Endothelial cell of umbilical vein (primary cell): Measurements from ENCODE around the gene CD300LG. TPM values are rescaled to one million over a fixed set of nuclear protein-coding genes. Genes with fewer than 3 reads are reported as not detected.

ENCODE experiments used
- BruUV-seq: library from RNA; stranded (reverse); fragments of 400-500 nt; replicated peaks from 2 replicates; lab custom pipeline; 2021; lab: Mats Ljungman, UMichigan
- CTCF ChIA-PET: fragments of 300-600, 350-600 bp; sonication (Branson Sonifier 250); formaldehyde crosslinking; loops from one replicate; lab custom pipeline; 2021; ENCODE audit warnings: antibody characterized with exemption, inconsistent platforms; lab: Charles Lee
- POLR2A ChIA-PET: fragments of 300-600, 350-600 bp; sonication (Branson Sonifier 250); formaldehyde crosslinking; loops from one replicate; lab custom pipeline; 2021; ENCODE audit warnings: antibody characterized with exemption, inconsistent platforms; lab: Charles Lee
- DNase-seq: peaks from one replicate; pipeline ENCODE4 v3.0.0-alpha.2; 2011; ENCODE audit warnings: low read depth, low spot score
- FAIRE-seq: peaks from 2 replicates; lab custom pipeline; 2011; peaks lifted over from hg19 to GRCh38; lab: Jason Lieb, UNC
- H2AFZ ChIP-seq: 2 replicates; pipeline ENCODE4 v1.6.0; 2012; ENCODE audit warnings: low read depth, low read length, control low read depth, inconsistent platforms
- H3K27ac ChIP-seq: 2 replicates; pipeline ENCODE4 v1.5.1; 2011; ENCODE audit warnings: low read depth, mild to moderate bottlenecking, control low read depth, low read length, moderate library complexity; ENCODE audit not compliant: insufficient read depth
- H3K27me3 ChIP-seq, 2 experiments: 2 replicates each; pipeline versions ENCODE4 v1.6.0 to v1.6.1; 2011; ENCODE audit warnings: low read length in 2 of 2, mixed read lengths in 1 of 2; ENCODE audit not compliant: control insufficient read depth in 2 of 2, insufficient read depth in 2 of 2
- H3K36me3 ChIP-seq, 2 experiments: 2 replicates in 1 of 2; 3 replicates in 1 of 2; pipeline ENCODE4 v1.5.1; 2011; ENCODE audit warnings: low read length in 2 of 2, mild to moderate bottlenecking in 1 of 2, moderate library complexity in 1 of 2; ENCODE audit not compliant: control insufficient read depth in 2 of 2, insufficient read depth in 2 of 2; ENCODE audit errors: extremely low read depth in 1 of 2
- H3K4me1 ChIP-seq: 3 replicates; pipeline ENCODE4 v1.5.1; 2011; ENCODE audit warnings: mild to moderate bottlenecking, low read length; ENCODE audit not compliant: control insufficient read depth, insufficient read depth; ENCODE audit errors: extremely low read depth
- H3K4me2 ChIP-seq: 2 replicates; pipeline ENCODE4 v1.6.1; 2011; ENCODE audit warnings: low read length, control low read depth, mixed read lengths; ENCODE audit not compliant: insufficient read depth
- H3K4me3 ChIP-seq, 3 experiments: fragments of 200-600 bp in 1 of 3; sonication (generic), shearing (Covaris generic) in 1 of 3; replicated peaks in 1 of 3; 2 replicates each; pipeline ENCODE4 v1.5.1; 2011 to 2016; ENCODE audit warnings: control low read depth in 3 of 3, low read length in 3 of 3, mild to moderate bottlenecking in 2 of 3, inconsistent platforms in 1 of 3, low read depth in 1 of 3, moderate library complexity in 1 of 3; ENCODE audit not compliant: insufficient read depth in 1 of 3
- H3K79me2 ChIP-seq: 2 replicates; pipeline ENCODE4 v1.6.0; 2012; ENCODE audit warnings: low read length, inconsistent platforms; ENCODE audit not compliant: control insufficient read depth, insufficient read depth
- H3K9ac ChIP-seq: replicated peaks from 2 replicates; pipeline ENCODE3; 2011; ENCODE audit warnings: low read length, control low read depth; ENCODE audit not compliant: insufficient read depth; ENCODE audit errors: extremely low read depth
- H3K9me1 ChIP-seq: replicated peaks from 3 replicates; pipeline ENCODE4 v1.6.0; 2011; ENCODE audit warnings: mild to moderate bottlenecking, low read length; ENCODE audit not compliant: control insufficient read depth, insufficient read depth; ENCODE audit errors: extremely low read depth
- H3K9me3 ChIP-seq: replicated peaks from 2 replicates; pipeline ENCODE4 v1.5.1; 2012; ENCODE audit warnings: low read length, inconsistent platforms; ENCODE audit not compliant: control insufficient read depth, insufficient read depth
- H4K20me1 ChIP-seq: replicated peaks from 2 replicates; pipeline ENCODE3; 2011; ENCODE audit warnings: mild to moderate bottlenecking, low read length; ENCODE audit not compliant: control insufficient read depth, insufficient read depth; ENCODE audit errors: extremely low read depth
- EZH2 ChIP-seq: IDR thresholded peaks from 2 replicates; pipeline ENCODE4 v1.6.1; 2012; ENCODE audit warnings: borderline replicate concordance, low read depth, mild to moderate bottlenecking, moderate library complexity, low read length, inconsistent platforms; ENCODE audit not compliant: severe bottlenecking
- FOS ChIP-seq: IDR thresholded peaks from 2 replicates; pipeline ENCODE4 v1.6.1; 2011; ENCODE audit warnings: mild to moderate bottlenecking, low read length, moderate library complexity, borderline replicate concordance; ENCODE audit not compliant: insufficient read depth
- GATA2 ChIP-seq: IDR thresholded peaks from 2 replicates; pipeline ENCODE4 v1.7.0; 2011; ENCODE audit warnings: low read depth, mild to moderate bottlenecking, moderate library complexity, mixed read lengths, low read length; ENCODE audit not compliant: insufficient read length, insufficient read depth
- JUN ChIP-seq: IDR thresholded peaks from 2 replicates; pipeline ENCODE4 v1.6.1; 2011; ENCODE audit warnings: borderline replicate concordance, low read depth; ENCODE audit not compliant: insufficient read length, insufficient read depth
- MYC ChIP-seq: IDR thresholded peaks from one replicate; pipeline ENCODE4 v1.6.1; 2011; ENCODE audit warnings: mild to moderate bottlenecking, low read depth, low read length
- POLR2A ChIP-seq: IDR thresholded peaks from 2 replicates; pipeline ENCODE4 v1.6.1; 2012; ENCODE audit warnings: low read depth, mild to moderate bottlenecking, control low read depth, low read length
- POLR2AphosphoS5 ChIP-seq: IDR thresholded peaks from 2 replicates; pipeline ENCODE4 v1.6.1; 2012; ENCODE audit warnings: low read depth, mild to moderate bottlenecking, control low read depth, low read length, moderate library complexity; ENCODE audit not compliant: insufficient read depth
- dilution Hi-C: fragments of 300-500 bp; cut with MboI; formaldehyde crosslinking; loops from one replicate; pipeline ENCODE4 v1.15.0; 2019; ENCODE audit warnings: low sequenced_read_pairs; ENCODE audit not compliant: extremely low pct_ligation_motif_present
- intact Hi-C: fragments of 100-400 bp; cut with micrococcal nuclease; formaldehyde crosslinking; loops from one replicate; pipeline ENCODE4 v1.10.0; 2022
- polyA plus RNA-seq, 4 experiments: library from polyadenylated mRNA; depleted of rRNA in 3 of 4; stranded (reverse) in 3 of 4; unstranded in 1 of 4; fragments of >200 nt; gene quantifications; 2 replicates each; pipeline versions ENCODE4 v1.2.1 to v1.2.3, GENCODE V29; 2011 to 2012; ENCODE audit warnings: missing spikeins in 1 of 4
- total RNA-seq: library from RNA; stranded (reverse); gene quantifications from 2 replicates; pipeline ENCODE4 v1.2.3, GENCODE V29; 2021
- TF ChIP-seq, protein P1 (sequence below), 2 donors: IDR thresholded peaks; 1 replicate in 1 of 2; 2 replicates in 1 of 2; pipeline ENCODE4 v1.5.1; 2011; ENCODE audit warnings: low read length in 2 of 2, mild to moderate bottlenecking in 2 of 2, moderate library complexity in 2 of 2, control low read depth in 1 of 2, inconsistent platforms in 1 of 2, low read depth in 1 of 2; ENCODE audit not compliant: insufficient read depth in 1 of 2; ENCODE audit errors: extremely low read depth in 1 of 2
- TF ChIP-seq, protein P2 (sequence below): IDR thresholded peaks from 2 replicates; pipeline ENCODE4 v1.6.1; 2011; ENCODE audit not compliant: insufficient read depth, insufficient read length

The CD300LG gene
- total and polyA plus RNA-seq, 2 donors (not counting 3 experiments of a cell fraction or from before 2014, with no cell fraction given) = not detected

DNA sequence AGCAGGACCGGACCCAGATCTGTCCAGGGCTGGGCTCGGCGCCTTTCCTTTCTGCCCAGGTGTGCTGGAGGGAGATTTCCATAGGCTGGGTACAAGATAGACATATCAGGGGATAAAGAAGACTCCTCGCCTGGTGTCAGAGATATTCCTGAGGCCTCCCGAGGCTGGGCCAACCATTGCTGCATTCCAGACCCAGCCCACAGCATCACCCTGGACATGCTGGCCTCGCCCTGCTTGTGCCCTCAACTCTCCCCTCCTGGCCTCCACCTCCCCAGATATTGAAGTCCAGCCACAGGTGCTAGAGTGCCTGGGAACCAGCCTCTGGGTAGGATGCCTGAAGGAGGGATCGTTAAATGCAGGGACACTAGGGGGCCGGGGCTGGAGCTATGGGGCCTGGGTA is 2.1 kb downstream of the CD300LG start:
- Histone ChIP-seq H4K20me1 (no peaks in the 10 kb centered on the region), H3K9me1 (no peaks in the 10 kb centered on the region), H3K4me3 (no peak overlapping the region), H3K9me3 (no peaks in the 10 kb centered on the region), H3K27ac (no peak overlapping the region), H3K9ac (no peak overlapping the region), H2AFZ (no peak overlapping the region), H3K27me3 (peaks cover 3 to 4% of the 10 kb centered on the region in 2 experiments), H3K4me2 (no peak overlapping the region), H3K79me2 (no peaks in the 10 kb centered on the region), H3K4me1 (no peaks in the 10 kb centered on the region), H3K36me3 (no peaks in the 10 kb centered on the region)
- no peak for FAIRE-seq
- intact Hi-C loops = no loop called here
- TF ChIP-seq, protein P1, sequence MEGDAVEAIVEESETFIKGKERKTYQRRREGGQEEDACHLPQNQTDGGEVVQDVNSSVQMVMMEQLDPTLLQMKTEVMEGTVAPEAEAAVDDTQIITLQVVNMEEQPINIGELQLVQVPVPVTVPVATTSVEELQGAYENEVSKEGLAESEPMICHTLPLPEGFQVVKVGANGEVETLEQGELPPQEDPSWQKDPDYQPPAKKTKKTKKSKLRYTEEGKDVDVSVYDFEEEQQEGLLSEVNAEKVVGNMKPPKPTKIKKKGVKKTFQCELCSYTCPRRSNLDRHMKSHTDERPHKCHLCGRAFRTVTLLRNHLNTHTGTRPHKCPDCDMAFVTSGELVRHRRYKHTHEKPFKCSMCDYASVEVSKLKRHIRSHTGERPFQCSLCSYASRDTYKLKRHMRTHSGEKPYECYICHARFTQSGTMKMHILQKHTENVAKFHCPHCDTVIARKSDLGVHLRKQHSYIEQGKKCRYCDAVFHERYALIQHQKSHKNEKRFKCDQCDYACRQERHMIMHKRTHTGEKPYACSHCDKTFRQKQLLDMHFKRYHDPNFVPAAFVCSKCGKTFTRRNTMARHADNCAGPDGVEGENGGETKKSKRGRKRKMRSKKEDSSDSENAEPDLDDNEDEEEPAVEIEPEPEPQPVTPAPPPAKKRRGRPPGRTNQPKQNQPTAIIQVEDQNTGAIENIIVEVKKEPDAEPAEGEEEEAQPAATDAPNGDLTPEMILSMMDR (IDR thresholded peaks at IDR 0.05; ENCODE audit: extremely low read depth in 1 of 2, insufficient read depth in 1 of 2, low read depth in 1 of 2, low read length in 2 of 2) = no peak
- TF ChIP-seq, protein P2, sequence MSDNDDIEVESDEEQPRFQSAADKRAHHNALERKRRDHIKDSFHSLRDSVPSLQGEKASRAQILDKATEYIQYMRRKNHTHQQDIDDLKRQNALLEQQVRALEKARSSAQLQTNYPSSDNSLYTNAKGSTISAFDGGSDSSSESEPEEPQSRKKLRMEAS = no peak
- no peak for TF ChIP-seq GATA2
- no peak for TF ChIP-seq JUN
- no peak for TF ChIP-seq EZH2
- TF ChIP-seq MYC = no peak
- no peak for TF ChIP-seq FOS
- TF ChIP-seq POLR2AphosphoS5 = no peak
- no peak for TF ChIP-seq POLR2A
- dilution Hi-C loops = no loop called here
- ChIA-PET POLR2A (no interaction called here), CTCF (interaction anchor here (0.8 to 1.0 kb wide), 2 partner anchors 9 to 59 kb away, joined by 3 read pairs; no protein-coding TSS in a partner anchor)
- DNase-seq = no peak
- BruUV-seq = no TSS peak
